Immature natural killer cell (primary cell): Measurements from ENCODE around the gene DIRAS1. TPM values are rescaled to one million over a fixed set of nuclear protein-coding genes. Genes with fewer than 3 reads are reported as not detected.
A peak's percentile ranks its signal among the peaks of the same experiment; 100 is the strongest.

Experiments
- DNase-seq, 3 donors: peaks; one replicate each; pipeline ENCODE4 v3.0.0; 2022; ENCODE audit warnings: mixed read lengths in 1 of 3
- H3K27ac Mint-ChIP-seq, 6 donors: one replicate each; pipeline ENCODE4 v1.8.0; 2020; ENCODE audit warnings: mixed read lengths in 6 of 6, mild to moderate bottlenecking in 5 of 6, inconsistent platforms in 4 of 6, moderate library complexity in 3 of 6
- H3K27me3 Mint-ChIP-seq, 3 donors: one replicate each; pipeline ENCODE4 v1.8.0; 2020 to 2021; ENCODE audit warnings: low read depth in 3 of 3, mild to moderate bottlenecking in 3 of 3, mixed read lengths in 3 of 3, moderate library complexity in 3 of 3, inconsistent platforms in 1 of 3
- H3K36me3 Mint-ChIP-seq, 3 donors: one replicate each; pipeline ENCODE4 v1.8.0; 2020; ENCODE audit warnings: mixed read lengths in 3 of 3, inconsistent platforms in 2 of 3, mild to moderate bottlenecking in 2 of 3
- H3K4me1 Mint-ChIP-seq, 2 donors: one replicate each; pipeline ENCODE4 v1.8.0; 2020; ENCODE audit warnings: inconsistent platforms in 2 of 2, mild to moderate bottlenecking in 2 of 2, mixed read lengths in 2 of 2, moderate library complexity in 1 of 2
- H3K4me3 Mint-ChIP-seq, 5 donors: one replicate each; pipeline ENCODE4 v1.8.0; 2020; ENCODE audit warnings: mild to moderate bottlenecking in 5 of 5, mixed read lengths in 5 of 5, inconsistent platforms in 3 of 5, moderate library complexity in 3 of 5
- H3K9me3 Mint-ChIP-seq, 6 donors: one replicate each; pipeline ENCODE4 v1.8.0; 2020; ENCODE audit warnings: mild to moderate bottlenecking in 6 of 6, mixed read lengths in 6 of 6, inconsistent platforms in 4 of 6, moderate library complexity in 3 of 6
- polyA plus RNA-seq, 3 donors: library from polyadenylated mRNA; unstranded; fragments of 300-500 nt; fragmentation: Illumina TruSeq; gene quantifications; one replicate each; pipeline ENCODE4 v1.2.3, GENCODE V29; 2021

Gene DIRAS1
- polyA plus RNA-seq, 3 donors from 2014 or later, result not detected

DNA sequence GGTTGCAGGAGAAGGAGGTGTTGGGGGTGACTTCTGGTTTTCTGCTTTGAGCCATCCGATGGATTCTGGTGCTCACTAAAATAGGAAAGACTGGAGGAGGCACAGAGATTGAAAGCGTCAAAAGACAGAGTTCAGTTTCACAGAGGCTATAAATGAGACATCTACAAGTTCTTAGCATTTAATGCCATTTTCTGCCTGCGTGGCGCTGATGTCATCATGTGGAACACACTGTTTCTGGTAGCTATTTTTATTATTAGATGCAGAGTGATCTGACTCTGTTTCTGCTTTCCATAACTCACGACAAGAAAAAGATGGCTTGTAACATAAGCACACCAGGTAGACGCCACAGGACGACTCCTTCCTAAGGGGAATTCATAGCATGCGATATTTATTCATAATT is 21.9 kb upstream of the DIRAS1 start:
- H3K4me1 Mint-ChIP-seq, result peaks cover 15 to 19% of the 10 kb centered on the region in 2 donors
- H3K27ac Mint-ChIP-seq, result no peak overlapping the region
- no peaks in the 10 kb centered on the region for H3K36me3 Mint-ChIP-seq
- H3K4me3 Mint-ChIP-seq, result no peak overlapping the region
- DNase-seq, result no peak
- no peaks in the 10 kb centered on the region for H3K9me3 Mint-ChIP-seq
- H3K27me3 Mint-ChIP-seq, result peaks cover 6 to 12% (median 6%) of the 10 kb centered on the region in 3 donors

GRCh38 chr19:2740314-2740656 is 19.1 kb upstream of the DIRAS1 start:
- no peak for DNase-seq
- H3K4me1 Mint-ChIP-seq, result peaks cover 21 to 34% of the 10 kb centered on the region in 2 donors
- H3K36me3 Mint-ChIP-seq, result peaks cover 0 to 7% (median 5%) of the 10 kb centered on the region in 3 donors
- H3K9me3 Mint-ChIP-seq, result no peaks in the 10 kb centered on the region
- H3K4me3 Mint-ChIP-seq, result peak overlapping the region in 4 of 5 donors; percentile 80 to 88 (median 84)
- H3K27ac Mint-ChIP-seq, result peak overlapping the region in 2 of 6 donors; percentile 23 to 48
- peaks cover 4 to 10% (median 6%) of the 10 kb centered on the region in 3 donors for H3K27me3 Mint-ChIP-seq

- H3K27me3 Mint-ChIP-seq, result peaks cover 4 to 10% (median 6%) of the 10 kb centered on the region in 3 donors
- peaks cover 23 to 36% of the 10 kb centered on the region in 2 donors for H3K4me1 Mint-ChIP-seq
- peak; percentile 98 to 99 (median 99) for DNase-seq
- peak within 1 kb of the TSS in 5 of 6 donors; percentile 2 to 83 (median 48) for H3K27ac Mint-ChIP-seq
- peak within 1 kb of the TSS; percentile 80 to 88 (median 85) for H3K4me3 Mint-ChIP-seq
- no peaks in the 10 kb centered on the region for H3K9me3 Mint-ChIP-seq
- peaks cover 0 to 7% (median 5%) of the 10 kb centered on the region in 3 donors for H3K36me3 Mint-ChIP-seq
Measured at GRCh38 chr19:2739602-2740313, 18.6 kb upstream of the DIRAS1 start, which contains the start of gene SLC39A3. Gene SLC39A3, minus strand, starts transcription at chr19:2740017. Its CDS starts 2,760 bp downstream, at chr19:2737257.

- Mint-ChIP-seq H3K4me3 (peak overlapping the region in 4 of 5 donors; percentile 18 to 51 (median 31)), H3K27ac (no peak overlapping the region), H3K36me3 (peaks cover 0 to 12% (median 9%) of the 10 kb centered on the region in 3 donors), H3K9me3 (no peaks in the 10 kb centered on the region), H3K4me1 (peaks cover 29 to 43% of the 10 kb centered on the region in 2 donors), H3K27me3 (peaks cover 3 to 4% (median 4%) of the 10 kb centered on the region in 3 donors)
- DNase-seq, result no peak
Measured at GRCh38 chr19:2736550-2737190, 15.5 kb upstream of the DIRAS1 start.

GRCh38 chr19:2735374-2735773 is 14.2 kb upstream of the DIRAS1 start:
- peaks cover 29 to 43% of the 10 kb centered on the region in 2 donors for H3K4me1 Mint-ChIP-seq

DNA sequence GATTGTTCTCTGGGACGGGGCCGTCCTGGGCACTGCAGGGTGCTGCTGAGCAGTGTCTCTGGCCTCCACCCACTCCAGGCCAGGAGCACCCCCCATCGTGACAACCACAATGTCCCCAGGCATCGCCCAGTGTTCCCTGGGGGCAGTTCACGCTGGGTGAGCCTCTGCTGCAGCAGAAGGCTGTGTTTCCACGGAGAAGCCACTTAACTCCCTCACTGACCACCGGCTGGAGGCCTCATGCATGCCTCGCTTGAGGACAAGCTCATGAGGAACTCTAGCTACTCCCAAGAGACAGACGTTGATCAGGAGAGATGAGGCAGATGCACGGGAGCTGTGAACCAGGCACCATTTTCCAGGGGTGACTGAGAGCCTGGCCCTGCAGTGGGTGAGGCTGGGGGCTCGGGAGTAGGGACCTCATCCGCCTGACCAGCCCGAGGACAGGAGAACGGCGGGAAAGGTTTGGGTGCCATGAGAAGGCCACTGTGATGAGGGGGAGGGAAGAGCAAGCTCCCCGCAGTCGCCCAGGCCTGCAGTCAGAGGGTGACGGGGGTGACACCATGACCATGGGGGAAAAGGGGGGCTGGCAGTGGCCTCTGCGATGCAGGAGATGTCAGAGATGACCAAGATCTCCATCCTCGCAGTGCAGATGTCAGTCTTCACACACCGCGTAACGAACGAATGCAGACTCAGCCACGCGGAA is 13.6 kb upstream of the DIRAS1 start:
- H3K36me3 Mint-ChIP-seq, result peaks cover 0 to 12% (median 9%) of the 10 kb centered on the region in 3 donors
- peaks cover 0 to 4% (median 3%) of the 10 kb centered on the region in 3 donors for H3K27me3 Mint-ChIP-seq
- no peak for DNase-seq
- no peaks in the 10 kb centered on the region for H3K9me3 Mint-ChIP-seq
- H3K4me3 Mint-ChIP-seq, result no peak overlapping the region
- H3K27ac Mint-ChIP-seq, result no peak overlapping the region
- H3K4me1 Mint-ChIP-seq, result peaks cover 25 to 37% of the 10 kb centered on the region in 2 donors

More at GRCh38 chr19:2735374-2735773, 14.2 kb upstream of the DIRAS1 start:
- peaks cover 3 to 4% (median 4%) of the 10 kb centered on the region in 3 donors for H3K27me3 Mint-ChIP-seq
- no peak overlapping the region for H3K4me3 Mint-ChIP-seq
- no peak for DNase-seq
- H3K27ac Mint-ChIP-seq, result no peak overlapping the region
- H3K36me3 Mint-ChIP-seq, result peaks cover 0 to 12% (median 9%) of the 10 kb centered on the region in 3 donors
- H3K9me3 Mint-ChIP-seq, result no peaks in the 10 kb centered on the region

GRCh38 chr19:2733930-2734588 is 12.9 kb upstream of the DIRAS1 start:
- H3K27me3 Mint-ChIP-seq, result peaks cover 0 to 3% (median 1%) of the 10 kb centered on the region in 3 donors
- H3K4me3 Mint-ChIP-seq, result no peak overlapping the region
- H3K9me3 Mint-ChIP-seq, result no peaks in the 10 kb centered on the region
- DNase-seq, result no peak
- peak overlapping the region in 1 of 6 donors; percentile 53 for H3K27ac Mint-ChIP-seq
- H3K36me3 Mint-ChIP-seq, result peaks cover 0 to 12% (median 9%) of the 10 kb centered on the region in 3 donors
- H3K4me1 Mint-ChIP-seq, result peaks cover 20 to 32% of the 10 kb centered on the region in 2 donors

DNA sequence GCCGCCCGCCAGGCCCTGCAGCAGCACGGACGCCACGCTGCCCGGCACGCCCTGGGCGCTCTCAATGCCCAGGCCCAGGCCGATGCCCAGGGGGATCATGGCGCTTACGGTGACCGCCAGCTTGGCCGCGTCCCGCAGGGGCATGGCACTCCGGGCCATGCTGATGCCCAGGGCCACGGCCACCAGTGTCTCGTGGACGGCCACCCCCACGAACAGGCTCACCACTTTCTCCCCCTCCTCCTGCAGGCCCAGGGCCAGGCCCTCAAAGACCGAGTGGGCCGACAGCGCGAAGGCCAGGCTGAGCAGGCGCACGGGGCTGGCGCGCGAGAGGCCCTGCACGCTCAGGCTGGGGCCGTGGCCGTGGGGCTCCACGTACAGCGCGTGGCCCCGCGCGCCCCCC is 11.7 kb upstream of the DIRAS1 start:
- Mint-ChIP-seq H3K27ac (no peak overlapping the region), H3K4me1 (peaks cover 13 to 22% of the 10 kb centered on the region in 2 donors), H3K4me3 (no peak overlapping the region), H3K27me3 (peaks cover 0 to 3% (median 3%) of the 10 kb centered on the region in 3 donors), H3K36me3 (peaks cover 0 to 12% (median 9%) of the 10 kb centered on the region in 3 donors), H3K9me3 (no peaks in the 10 kb centered on the region)
- DNase-seq, result no peak

GRCh38 chr19:2732157-2732725 is 11.1 kb upstream of the DIRAS1 start:
- Mint-ChIP-seq H3K4me3 (no peak overlapping the region), H3K27ac (peak overlapping the region in 1 of 6 donors; percentile 46), H3K9me3 (no peaks in the 10 kb centered on the region), H3K36me3 (peaks cover 0 to 12% (median 9%) of the 10 kb centered on the region in 3 donors), H3K4me1 (peaks cover 13 to 19% of the 10 kb centered on the region in 2 donors), H3K27me3 (peaks cover 0 to 3% (median 3%) of the 10 kb centered on the region in 3 donors)
- no peak for DNase-seq

GRCh38 chr19:2731181-2731995 is 10.2 kb upstream of the DIRAS1 start:
- H3K36me3 Mint-ChIP-seq, result peaks cover 0 to 11% (median 4%) of the 10 kb centered on the region in 3 donors
- no peak overlapping the region for H3K27ac Mint-ChIP-seq
- no peaks in the 10 kb centered on the region for H3K9me3 Mint-ChIP-seq
- no peak overlapping the region for H3K4me3 Mint-ChIP-seq
- H3K4me1 Mint-ChIP-seq, result peaks cover 10 to 11% of the 10 kb centered on the region in 2 donors
- peaks cover 0 to 3% (median 3%) of the 10 kb centered on the region in 3 donors for H3K27me3 Mint-ChIP-seq
- no peak for DNase-seq

DNA sequence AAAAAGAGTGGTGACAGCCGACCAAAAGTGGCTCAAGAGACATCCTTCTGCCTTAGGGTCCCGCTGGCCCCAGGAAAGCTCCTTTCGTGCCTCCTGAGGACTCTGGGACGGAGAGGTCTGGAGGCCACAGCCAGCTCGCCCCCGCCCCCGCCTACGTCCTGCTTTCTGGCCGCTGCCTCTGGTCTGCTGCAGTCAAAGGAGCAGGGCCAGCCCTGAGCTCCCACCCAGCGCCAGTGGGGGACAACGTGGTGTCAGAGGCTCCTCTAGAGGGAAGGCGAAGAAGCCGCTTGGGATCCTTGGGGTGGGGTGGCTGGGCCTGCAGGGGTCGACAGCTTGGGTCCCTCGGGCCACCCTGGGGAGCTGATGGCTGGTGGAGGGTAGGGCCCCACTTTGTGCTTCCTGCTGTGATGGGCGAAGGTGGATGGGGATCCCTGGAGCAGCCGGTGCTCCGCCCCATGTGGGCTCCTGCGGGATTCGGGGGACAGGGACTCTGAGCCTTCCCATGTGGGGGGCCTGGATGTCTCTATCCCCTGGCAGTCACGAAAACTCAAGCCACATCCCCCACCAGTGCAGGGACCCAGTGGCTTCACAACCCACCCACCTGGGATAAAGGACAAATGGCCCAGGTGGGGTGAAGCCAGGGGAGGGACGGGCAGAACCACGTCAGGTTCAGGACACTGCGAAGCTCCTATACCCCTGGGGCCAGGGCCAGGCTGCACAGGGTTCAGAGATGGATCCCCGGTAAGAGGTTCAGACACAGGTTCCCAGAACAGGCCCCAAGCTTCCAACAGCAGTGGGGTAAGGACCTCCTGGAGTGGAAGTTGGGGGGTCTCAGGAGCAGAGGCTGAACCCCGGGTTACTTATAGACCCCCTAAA is 9.0 kb upstream of the DIRAS1 start:
- H3K36me3 Mint-ChIP-seq, result peaks cover 0 to 5% (median 4%) of the 10 kb centered on the region in 3 donors
- peaks cover 2 to 5% (median 3%) of the 10 kb centered on the region in 3 donors for H3K27me3 Mint-ChIP-seq
- H3K9me3 Mint-ChIP-seq, result no peaks in the 10 kb centered on the region
- DNase-seq, result no peak
- H3K4me3 Mint-ChIP-seq, result no peak overlapping the region
- H3K4me1 Mint-ChIP-seq, result peaks cover 8 to 10% of the 10 kb centered on the region in 2 donors
- no peak overlapping the region for H3K27ac Mint-ChIP-seq
